Measurements from ENCODE around the gene TMPRSS6. TPM values are rescaled to one million over a fixed set of nuclear protein-coding genes. Genes with fewer than 3 reads are reported as not detected.

TMPRSS6 gene
- total and polyA plus RNA-seq, 2 donors (not counting 1 experiment from before 2014, with no cell fraction given): not detected

GRCh38 chr22:37084385-37084784 lies 25.1 kb downstream of the TMPRSS6 start:
- Histone ChIP-seq H3K4me1 (ENCODE audit: control insufficient read depth, extremely low read depth, insufficient read depth, low read length) (no peaks in the 10 kb centered on the region), H3K36me3 (ENCODE audit: control insufficient read depth, insufficient read depth, low read length) (no peaks in the 10 kb centered on the region), H3K4me2 (ENCODE audit: extremely low read depth, insufficient read depth, low read length) (no peak overlapping the region), H3K4me3 (replicated peaks in 1 of 4; ENCODE audit: control extremely low read depth in 1 of 4, insufficient read depth in 1 of 4, low read depth in 3 of 4, low read length in 4 of 4) (no peak overlapping the region), H3K79me2 (ENCODE audit: control insufficient read depth, insufficient read depth, low read length) (no peaks in the 10 kb centered on the region), H2AFZ (ENCODE audit: low read length) (no peak overlapping the region), H3K9ac (ENCODE audit: insufficient read depth, low read length) (no peak overlapping the region), H4K20me1 (ENCODE audit: control insufficient read depth, extremely low read depth, insufficient read depth, low read length) (no peaks in the 10 kb centered on the region), H3K27ac (ENCODE audit: insufficient read depth, low read length) (no peak overlapping the region), H3K27me3 (ENCODE audit: control insufficient read depth, insufficient read depth, low read length) (peaks cover 4% of the 10 kb centered on the region), H3K9me3 (ENCODE audit: control insufficient read depth, insufficient read depth, low read depth, low read length) (no peaks in the 10 kb centered on the region)
- no peak for DNase-seq (ENCODE audit: low read depth in 2 of 2)
- TF ChIP-seq EZH2 (IDR thresholded peaks at IDR 0.05; ENCODE audit: low read length, missing control alignments) (no peak), CTCF (conservative IDR thresholded peaks at IDR 0.05 in 1 of 2, IDR thresholded peaks at IDR 0.05 in 1 of 2; ENCODE audit: low read depth in 1 of 2, low read length in 2 of 2) (no peak)

- TF ChIP-seq CTCF (conservative IDR thresholded peaks at IDR 0.05 in 1 of 2, IDR thresholded peaks at IDR 0.05 in 1 of 2; ENCODE audit: low read depth in 1 of 2, low read length in 2 of 2) (no peak), EZH2 (IDR thresholded peaks at IDR 0.05; ENCODE audit: low read length, missing control alignments) (no peak)
Observed at GRCh38 chr22:37083914-37084313, 25.6 kb downstream of the TMPRSS6 start.

GRCh38 chr22:37082251-37082873 lies 27.2 kb downstream of the TMPRSS6 start:
- Histone ChIP-seq H3K27ac (ENCODE audit: insufficient read depth, low read length) (no peak overlapping the region), H3K9ac (ENCODE audit: insufficient read depth, low read length) (no peak overlapping the region), H3K4me3 (replicated peaks in 1 of 4; ENCODE audit: control extremely low read depth in 1 of 4, insufficient read depth in 1 of 4, low read depth in 3 of 4, low read length in 4 of 4) (no peak overlapping the region), H3K27me3 (ENCODE audit: control insufficient read depth, insufficient read depth, low read length) (peaks cover 6% of the 10 kb centered on the region), H3K4me1 (ENCODE audit: control insufficient read depth, extremely low read depth, insufficient read depth, low read length) (no peaks in the 10 kb centered on the region), H4K20me1 (ENCODE audit: control insufficient read depth, extremely low read depth, insufficient read depth, low read length) (no peaks in the 10 kb centered on the region), H3K9me3 (ENCODE audit: control insufficient read depth, insufficient read depth, low read depth, low read length) (no peaks in the 10 kb centered on the region), H3K36me3 (ENCODE audit: control insufficient read depth, insufficient read depth, low read length) (no peaks in the 10 kb centered on the region), H2AFZ (ENCODE audit: low read length) (no peak overlapping the region), H3K79me2 (ENCODE audit: control insufficient read depth, insufficient read depth, low read length) (no peaks in the 10 kb centered on the region), H3K4me2 (ENCODE audit: extremely low read depth, insufficient read depth, low read length) (no peak overlapping the region)
- no peak for DNase-seq (ENCODE audit: low read depth in 2 of 2)
- TF ChIP-seq EZH2 (IDR thresholded peaks at IDR 0.05; ENCODE audit: low read length, missing control alignments) (no peak), CTCF (conservative IDR thresholded peaks at IDR 0.05 in 1 of 2, IDR thresholded peaks at IDR 0.05 in 1 of 2; ENCODE audit: low read depth in 1 of 2, low read length in 2 of 2) (no peak)

More at GRCh38 chr22:37083914-37084313, 25.6 kb downstream of the TMPRSS6 start:
- Histone ChIP-seq H3K4me3 (replicated peaks in 1 of 4; ENCODE audit: control extremely low read depth in 1 of 4, insufficient read depth in 1 of 4, low read depth in 3 of 4, low read length in 4 of 4) (no peak overlapping the region), H3K79me2 (ENCODE audit: control insufficient read depth, insufficient read depth, low read length) (no peaks in the 10 kb centered on the region), H3K9ac (ENCODE audit: insufficient read depth, low read length) (no peak overlapping the region), H2AFZ (ENCODE audit: low read length) (no peak overlapping the region), H4K20me1 (ENCODE audit: control insufficient read depth, extremely low read depth, insufficient read depth, low read length) (no peaks in the 10 kb centered on the region), H3K9me3 (ENCODE audit: control insufficient read depth, insufficient read depth, low read depth, low read length) (no peaks in the 10 kb centered on the region), H3K4me2 (ENCODE audit: extremely low read depth, insufficient read depth, low read length) (no peak overlapping the region), H3K36me3 (ENCODE audit: control insufficient read depth, insufficient read depth, low read length) (no peaks in the 10 kb centered on the region), H3K4me1 (ENCODE audit: control insufficient read depth, extremely low read depth, insufficient read depth, low read length) (no peaks in the 10 kb centered on the region), H3K27me3 (ENCODE audit: control insufficient read depth, insufficient read depth, low read length) (peaks cover 6% of the 10 kb centered on the region), H3K27ac (ENCODE audit: insufficient read depth, low read length) (no peak overlapping the region)
- DNase-seq (ENCODE audit: low read depth in 2 of 2): no peak
